Memory B cell (primary cell): ENCODE data around the gene SMIM5.
"Not testable (repeated sequence)": the region's sequence is repeated elsewhere in the genome, so short reads cannot be mapped to it uniquely, and the experiment has no call there.

ENCODE experiments used
- ATAC-seq: fragments of 150-1000 bp; cut with Tn5 transposase; 2 replicates; pipeline ENCODE4 v1.10.0; 2021; ENCODE audit warnings: low read depth, mild to moderate bottlenecking, moderate library complexity
- DNase-seq, 2 donors: peaks; one replicate each; pipeline ENCODE4 v3.0.0; 2022; ENCODE audit warnings: low spot score in 2 of 2
- H3K27ac Mint-ChIP-seq: one replicate; pipeline ENCODE4 v1.8.0; 2022; ENCODE audit warnings: mild to moderate bottlenecking, moderate library complexity, mixed read lengths
- H3K27me3 Mint-ChIP-seq: one replicate; pipeline ENCODE4 v1.8.0; 2022; ENCODE audit warnings: mixed read lengths
- H3K36me3 Mint-ChIP-seq: one replicate; pipeline ENCODE4 v1.8.0; 2022; ENCODE audit warnings: mild to moderate bottlenecking, mixed read lengths
- H3K4me1 Mint-ChIP-seq: one replicate; pipeline ENCODE4 v1.8.0; 2022; ENCODE audit warnings: mixed read lengths
- H3K4me3 Mint-ChIP-seq: one replicate; pipeline ENCODE4 v1.8.0; 2022; ENCODE audit warnings: mild to moderate bottlenecking, moderate library complexity, mixed read lengths
- H3K9me3 Mint-ChIP-seq: one replicate; pipeline ENCODE4 v1.8.0; 2022; ENCODE audit warnings: mixed read lengths

The SMIM5 gene

DNA sequence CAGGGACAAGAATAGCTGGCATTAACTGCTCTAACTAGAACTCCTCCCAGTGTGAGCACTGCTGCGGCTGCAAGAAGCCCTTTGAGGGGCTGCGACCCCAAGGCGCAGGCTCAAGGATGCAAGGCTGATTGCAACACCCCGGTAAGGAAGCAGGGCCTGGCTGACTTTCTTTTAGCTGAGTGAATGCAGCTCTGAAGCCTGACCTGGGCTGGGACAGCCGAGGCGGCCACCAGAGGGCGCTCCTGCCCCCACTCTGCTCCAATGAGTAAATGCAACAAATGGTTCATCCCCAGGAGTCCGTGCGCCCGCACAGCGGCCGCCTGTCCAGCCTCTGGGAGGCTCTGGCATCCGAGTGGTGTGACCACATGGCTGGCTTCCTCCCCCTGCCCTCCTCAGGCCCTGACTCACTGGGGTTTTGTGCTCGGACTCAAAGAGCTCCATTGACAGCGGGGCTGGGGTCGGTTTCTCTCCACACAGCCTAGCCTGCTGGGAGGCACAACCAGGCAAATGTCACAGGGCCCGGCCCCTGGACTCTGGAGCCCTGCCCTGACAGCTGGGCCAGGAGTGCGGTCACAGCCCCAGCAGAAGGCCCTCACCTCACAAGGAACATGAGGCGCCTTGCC is at the start of gene SMIM5:
TSS of gene SMIM5 (plus strand) at position 572 of the 623 bp plus-strand sequence. CDS start 6,768 bp downstream, outside the sequence.
- H3K27me3 Mint-ChIP-seq = no peaks in the 10 kb centered on the region
- no peaks in the 10 kb centered on the region for H3K9me3 Mint-ChIP-seq
- no peak within 1 kb of the TSS for H3K27ac Mint-ChIP-seq
- H3K4me3 Mint-ChIP-seq = no peak within 1 kb of the TSS
- H3K4me1 Mint-ChIP-seq = peaks cover 2% of the 10 kb centered on the region
- H3K36me3 Mint-ChIP-seq = peaks cover 1% of the 10 kb centered on the region
- peak; percentile 85 to 87 for DNase-seq
- peak; percentile 94 for ATAC-seq

GRCh38 chr17:75584849-75585175 is 48.4 kb upstream of the SMIM5 start:
- Mint-ChIP-seq H3K27ac (no peak overlapping the region), H3K36me3 (peaks cover 2% of the 10 kb centered on the region)
- no peak for ATAC-seq

GRCh38 chr17:75587675-75588595 is 45.3 kb upstream of the SMIM5 start, which contains the start of gene MYO15B:
Gene MYO15B, plus strand, starts transcription at chr17:75587800. Its CDS starts 258 bp downstream, at chr17:75588058.
- Mint-ChIP-seq H3K27me3 (no peaks in the 10 kb centered on the region), H3K9me3 (no peaks in the 10 kb centered on the region), H3K4me3 (peak within 1 kb of the TSS; percentile 80), H3K4me1 (peaks cover 10% of the 10 kb centered on the region), H3K36me3 (no peaks in the 10 kb centered on the region), H3K27ac (no peak within 1 kb of the TSS)
- ATAC-seq = peak; percentile 51
- peak; percentile 56 to 80 for DNase-seq

More at GRCh38 chr17:75584849-75585175, 48.4 kb upstream of the SMIM5 start:
- no peaks in the 10 kb centered on the region for H3K4me1 Mint-ChIP-seq
- H3K9me3 Mint-ChIP-seq = no peaks in the 10 kb centered on the region
- no peak for DNase-seq
- H3K27me3 Mint-ChIP-seq = peaks cover 3% of the 10 kb centered on the region
- no peak overlapping the region for H3K4me3 Mint-ChIP-seq

- H3K36me3 Mint-ChIP-seq = no peaks in the 10 kb centered on the region
- peaks cover 10% of the 10 kb centered on the region for H3K4me1 Mint-ChIP-seq
- DNase-seq (no peak), ATAC-seq (peak; percentile 36)
- peak overlapping the region; percentile 80 for H3K4me3 Mint-ChIP-seq
- H3K27ac Mint-ChIP-seq = no peak overlapping the region
- H3K9me3 Mint-ChIP-seq = no peaks in the 10 kb centered on the region
- no peaks in the 10 kb centered on the region for H3K27me3 Mint-ChIP-seq
These were observed 44.6 kb upstream of the SMIM5 start for GRCh38 chr17:75588596-75589011.

DNA sequence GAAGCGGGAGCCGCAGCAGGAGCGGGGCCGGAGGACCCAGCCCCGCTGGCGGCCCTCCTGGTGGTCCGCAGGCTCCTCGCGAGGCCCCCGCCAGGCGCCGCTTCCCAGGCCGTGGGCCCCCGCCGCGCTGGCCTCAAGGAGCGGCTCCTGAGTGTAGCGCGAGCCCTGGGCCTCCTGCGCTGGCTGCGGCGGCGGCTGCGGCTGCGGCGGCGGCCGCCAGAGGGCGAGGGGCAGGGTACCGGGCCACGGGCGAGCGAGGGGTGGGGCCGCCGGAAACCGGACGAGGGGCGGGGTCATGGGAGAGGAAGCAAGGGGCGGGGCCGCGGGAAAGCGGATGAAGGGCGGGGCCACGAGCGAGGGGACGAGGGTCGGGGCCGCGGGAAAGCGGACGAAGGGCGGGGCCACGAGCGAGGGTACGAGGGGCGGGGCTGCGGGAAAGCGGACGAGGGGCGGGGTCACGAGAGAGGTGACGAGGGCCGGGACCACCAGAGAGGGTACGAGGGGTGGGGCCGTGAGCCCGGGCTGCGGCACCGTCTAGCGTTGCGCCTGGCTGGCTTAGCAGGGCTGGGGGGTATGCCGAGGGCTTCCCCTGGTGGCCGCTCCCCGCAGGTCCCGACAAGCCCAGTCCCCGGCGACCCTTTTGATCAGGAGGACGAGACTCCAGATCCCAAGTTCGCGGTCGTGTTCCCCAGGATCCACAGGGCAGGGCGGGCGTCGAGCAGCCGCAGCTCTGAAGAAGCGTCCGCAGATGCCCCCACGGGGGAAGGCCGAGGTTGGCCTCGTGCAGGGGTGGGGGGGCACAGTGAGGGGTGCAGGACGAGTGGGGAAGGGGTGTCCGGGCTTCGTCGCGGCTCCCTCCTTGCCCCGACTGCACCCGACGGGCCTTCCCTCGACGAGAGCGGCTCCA is 44.0 kb upstream of the SMIM5 start:
- Mint-ChIP-seq H3K9me3 (no peaks in the 10 kb centered on the region), H3K36me3 (no peaks in the 10 kb centered on the region), H3K4me3 (peak overlapping the region; percentile 84), H3K27ac (no peak overlapping the region), H3K27me3 (no peaks in the 10 kb centered on the region), H3K4me1 (peaks cover 10% of the 10 kb centered on the region)
- DNase-seq (peak; percentile 89 to 96), ATAC-seq (peak; percentile 85)

DNA sequence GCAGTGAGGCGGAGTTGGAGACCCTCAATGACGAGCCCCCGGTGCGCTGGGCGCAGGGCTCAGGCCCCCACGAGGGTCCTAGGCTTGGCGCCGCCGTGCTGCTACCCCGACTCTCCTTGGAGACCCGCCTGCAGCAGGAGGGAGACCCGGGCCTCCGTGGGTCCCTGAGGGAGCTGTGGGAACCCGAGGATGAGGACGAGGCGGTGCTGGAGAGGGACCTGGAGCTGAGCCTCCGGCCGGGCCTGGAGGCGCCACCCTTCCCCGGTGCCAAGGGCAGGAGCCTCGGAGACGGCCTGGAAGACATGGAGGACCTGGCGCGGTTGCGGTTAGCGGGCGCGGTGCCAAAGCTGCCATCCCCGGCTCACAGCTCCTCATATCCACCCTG is 43.3 kb upstream of the SMIM5 start:
- H3K4me3 Mint-ChIP-seq = peak overlapping the region; percentile 29
- ATAC-seq = no peak
- no peak for DNase-seq
- H3K36me3 Mint-ChIP-seq = no peaks in the 10 kb centered on the region
- no peaks in the 10 kb centered on the region for H3K27me3 Mint-ChIP-seq
- no peaks in the 10 kb centered on the region for H3K9me3 Mint-ChIP-seq
- H3K27ac Mint-ChIP-seq = no peak overlapping the region
- peaks cover 10% of the 10 kb centered on the region for H3K4me1 Mint-ChIP-seq

DNA sequence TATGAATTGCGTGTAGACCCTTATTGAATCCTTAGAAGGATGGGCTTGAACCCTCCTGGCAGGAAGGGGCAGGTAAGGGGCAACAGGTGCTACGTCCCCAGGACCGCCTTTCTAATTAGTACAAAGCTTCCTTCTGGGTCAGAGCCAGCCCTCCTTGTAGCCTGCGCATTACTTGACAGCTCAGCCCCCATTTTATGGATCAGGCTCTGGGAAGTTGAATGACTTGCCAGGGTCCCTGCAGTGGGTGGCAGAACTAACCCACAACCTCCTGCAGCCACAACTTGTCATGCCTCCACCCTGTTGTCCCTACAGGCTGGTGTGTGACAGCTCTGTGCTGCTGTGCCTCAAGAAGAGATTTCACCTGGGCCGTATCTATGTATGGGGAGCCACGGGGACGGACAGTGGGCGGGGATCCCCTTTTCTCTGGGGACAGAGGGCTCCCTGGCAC is 42.9 kb upstream of the SMIM5 start:
- Mint-ChIP-seq H3K27ac (no peak overlapping the region), H3K9me3 (no peaks in the 10 kb centered on the region), H3K4me3 (peak overlapping the region; percentile 29), H3K36me3 (no peaks in the 10 kb centered on the region), H3K4me1 (peaks cover 10% of the 10 kb centered on the region), H3K27me3 (no peaks in the 10 kb centered on the region)
- DNase-seq = no peak
- no peak for ATAC-seq

- Mint-ChIP-seq H3K27ac (no peak overlapping the region), H3K27me3 (no peaks in the 10 kb centered on the region), H3K9me3 (no peaks in the 10 kb centered on the region), H3K36me3 (no peaks in the 10 kb centered on the region), H3K4me3 (peak overlapping the region; percentile 69), H3K4me1 (peaks cover 10% of the 10 kb centered on the region)
- no peak for DNase-seq
- ATAC-seq = no peak
These were observed 42.1 kb upstream of the SMIM5 start for GRCh38 chr17:75590849-75591721.

- Mint-ChIP-seq H3K4me1 (peaks cover 10% of the 10 kb centered on the region), H3K27ac (no peak overlapping the region), H3K27me3 (no peaks in the 10 kb centered on the region), H3K4me3 (no peak overlapping the region), H3K36me3 (no peaks in the 10 kb centered on the region), H3K9me3 (no peaks in the 10 kb centered on the region)
- no peak for ATAC-seq
- no peak for DNase-seq
These were observed 41.4 kb upstream of the SMIM5 start for GRCh38 chr17:75591722-75592302.

DNA sequence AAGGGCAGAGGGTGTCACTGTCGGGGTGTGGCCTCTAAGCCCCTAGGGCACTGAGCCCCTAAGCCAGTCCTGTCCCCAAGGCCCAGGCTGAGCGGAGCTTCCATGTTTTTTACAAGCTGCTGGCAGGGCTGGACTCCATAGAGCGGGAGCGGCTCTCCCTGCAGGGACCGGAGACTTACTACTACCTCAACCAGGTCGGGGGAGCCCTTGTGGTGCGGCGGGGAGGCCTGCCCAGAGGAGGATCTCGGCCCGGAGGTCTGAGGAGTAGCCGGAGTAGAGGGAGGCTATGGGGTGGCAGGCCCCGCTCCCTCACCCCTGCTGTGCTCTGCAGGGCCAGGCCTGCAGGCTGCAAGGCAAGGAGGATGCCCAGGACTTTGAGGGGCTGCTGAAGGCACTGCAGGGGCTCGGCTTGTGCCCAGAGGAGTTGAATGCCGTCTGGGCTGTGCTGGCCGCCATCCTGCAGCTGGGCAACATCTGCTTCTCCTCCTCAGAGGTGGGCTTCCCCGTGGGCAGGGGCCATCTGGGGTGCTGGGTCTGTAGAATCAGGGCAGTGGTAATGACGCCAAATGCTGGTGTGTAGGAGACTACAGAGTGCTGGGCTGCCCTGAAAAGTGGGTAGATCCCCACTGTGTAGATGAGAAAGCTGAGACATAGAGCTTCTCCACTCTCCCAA is 40.8 kb upstream of the SMIM5 start:
- Mint-ChIP-seq H3K9me3 (no peaks in the 10 kb centered on the region), H3K36me3 (no peaks in the 10 kb centered on the region), H3K27me3 (no peaks in the 10 kb centered on the region), H3K27ac (no peak overlapping the region), H3K4me3 (no peak overlapping the region), H3K4me1 (peaks cover 10% of the 10 kb centered on the region)
- no peak for DNase-seq
- no peak for ATAC-seq

DNA sequence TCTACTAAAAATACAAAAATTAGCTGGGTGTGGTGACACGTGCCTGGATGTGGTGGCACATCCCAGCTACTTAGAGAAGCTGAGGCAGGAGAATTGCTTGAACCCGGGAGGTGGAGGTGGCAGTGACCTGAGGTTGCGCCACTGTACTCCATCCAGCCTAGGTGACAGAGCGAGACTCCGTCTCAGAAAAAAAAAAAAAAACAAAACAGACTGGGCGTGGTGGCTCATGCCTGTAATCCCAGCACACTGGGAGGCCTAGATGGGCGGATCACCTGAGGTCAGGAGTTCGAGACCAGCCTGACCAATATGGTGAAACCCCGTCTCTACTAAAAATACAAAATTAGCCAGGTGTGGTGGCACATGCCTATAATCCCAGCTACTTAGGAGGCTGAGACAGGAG is 39.8 kb upstream of the SMIM5 start:
- not testable (repeated sequence) for H3K9me3 Mint-ChIP-seq, H3K27ac Mint-ChIP-seq, DNase-seq, H3K27me3 Mint-ChIP-seq, H3K4me3 Mint-ChIP-seq, ATAC-seq, H3K36me3 Mint-ChIP-seq
- H3K4me1 Mint-ChIP-seq = peaks cover 10% of the 10 kb centered on the region

- peaks cover 10% of the 10 kb centered on the region for H3K4me1 Mint-ChIP-seq
- H3K27me3 Mint-ChIP-seq = no peaks in the 10 kb centered on the region
- DNase-seq (no peak), ATAC-seq (no peak)
- H3K9me3 Mint-ChIP-seq = no peaks in the 10 kb centered on the region
- no peak overlapping the region for H3K27ac Mint-ChIP-seq
- no peak overlapping the region for H3K4me3 Mint-ChIP-seq
- H3K36me3 Mint-ChIP-seq = no peaks in the 10 kb centered on the region
These were observed 38.5 kb upstream of the SMIM5 start for GRCh38 chr17:75594499-75595283.
